Inflammatory macrophage treated with lipopolysaccharide for 1 hour (primary cell): Measurements from ENCODE around the gene SNTG2.

Source experiments
- DNase-seq, 2 donors: peaks; one replicate each; pipeline ENCODE4 v3.0.0-alpha.2; 2020 to 2022

SNTG2 gene

GRCh38 chr2:1152375-1152774 is 201.7 kb downstream of the SNTG2 start:
- no peak for DNase-seq

- DNase-seq, result no peak
These were observed 203.3 kb downstream of the SNTG2 start for GRCh38 chr2:1153920-1154319.

GRCh38 chr2:1154710-1155594 is 204.3 kb downstream of the SNTG2 start:
- no peak for DNase-seq

GRCh38 chr2:1156059-1156458 is 205.4 kb downstream of the SNTG2 start:
- no peak for DNase-seq

- no peak for DNase-seq
These were observed 205.9 kb downstream of the SNTG2 start for GRCh38 chr2:1156531-1156930.

GRCh38 chr2:1157107-1157506 is 206.5 kb downstream of the SNTG2 start:
- no peak for DNase-seq

- DNase-seq, result no peak
These were observed 208.4 kb downstream of the SNTG2 start for GRCh38 chr2:1159013-1159412.

- DNase-seq, result no peak
These were observed 211.6 kb downstream of the SNTG2 start for GRCh38 chr2:1162246-1162645.

GRCh38 chr2:1162768-1163584 is 212.3 kb downstream of the SNTG2 start:
- no peak for DNase-seq

GRCh38 chr2:1166976-1167375 is 216.3 kb downstream of the SNTG2 start:
- no peak for DNase-seq

- no peak for DNase-seq
These were observed 218.2 kb downstream of the SNTG2 start for GRCh38 chr2:1168846-1169245.

GRCh38 chr2:1169291-1169949 is 218.8 kb downstream of the SNTG2 start:
- DNase-seq, result no peak

- DNase-seq, result no peak
These were observed 219.6 kb downstream of the SNTG2 start for GRCh38 chr2:1170241-1170640.

- DNase-seq, result no peak
These were observed 220.1 kb downstream of the SNTG2 start for GRCh38 chr2:1170711-1171110.

- no peak for DNase-seq
These were observed 222.9 kb downstream of the SNTG2 start for GRCh38 chr2:1173528-1173927.

GRCh38 chr2:1181893-1182292 is 231.2 kb downstream of the SNTG2 start:
- no peak for DNase-seq

- no peak for DNase-seq
These were observed 232.7 kb downstream of the SNTG2 start for GRCh38 chr2:1183300-1183699.

- peak in 1 of 2 donors; percentile 10 for DNase-seq
These were observed 235.8 kb downstream of the SNTG2 start for GRCh38 chr2:1186421-1186820.

GRCh38 chr2:1187189-1187588 is 236.5 kb downstream of the SNTG2 start:
- no peak for DNase-seq

GRCh38 chr2:1192121-1192520 is 241.5 kb downstream of the SNTG2 start:
- DNase-seq, result no peak

- DNase-seq, result no peak
These were observed 243.2 kb downstream of the SNTG2 start for GRCh38 chr2:1193801-1194200.

- no peak for DNase-seq
These were observed 253.1 kb downstream of the SNTG2 start for GRCh38 chr2:1203772-1204171.

GRCh38 chr2:1205853-1206252 is 255.2 kb downstream of the SNTG2 start:
- no peak for DNase-seq
